GM23338 (cell line): Measurements from ENCODE around the gene CFAP90. TPM values are rescaled to one million over a fixed set of nuclear protein-coding genes. Genes with fewer than 3 reads are reported as not detected.

Source experiments
- ATAC-seq: fragments of 200-7000 bp; cut with Tn5 transposase; 3 replicates; pipeline ENCODE4 v1.9.1; 2020
- DNase-seq: peaks from one replicate; pipeline ENCODE4 v3.0.0-alpha.2; 2015; ENCODE audit warnings: low spot score
- H2AFZ ChIP-seq: fragments of 200-600 bp; sonication (generic); 2 replicates; pipeline ENCODE4 v1.8.0; 2016; ENCODE audit warnings: antibody characterized with exemption, mild to moderate bottlenecking, moderate library complexity
- H3F3A ChIP-seq: fragments of 200-600 bp; sonication (generic); replicated peaks from 2 replicates; pipeline ENCODE4 v1.8.0; 2017; ENCODE audit warnings: antibody characterized with exemption, mixed run types, low read depth
- H3K27ac ChIP-seq: fragments of 200-600 bp; sonication (generic); 2 replicates; pipeline ENCODE4 v1.6.1; 2016; ENCODE audit warnings: low read depth
- H3K27me3 ChIP-seq: fragments of 200-600 bp; sonication (generic); 2 replicates; pipeline ENCODE4 v1.8.0; 2016; ENCODE audit warnings: mild to moderate bottlenecking, mixed run types, moderate library complexity; ENCODE audit not compliant: insufficient read depth
- H3K36me3 ChIP-seq: fragments of 200-600 bp; sonication (generic); 2 replicates; pipeline ENCODE4 v1.8.0; 2016; ENCODE audit warnings: mild to moderate bottlenecking; ENCODE audit not compliant: insufficient read depth
- H3K4me1 ChIP-seq: fragments of 200-600 bp; sonication (generic); 2 replicates; pipeline ENCODE4 v1.8.0; 2016; ENCODE audit warnings: mild to moderate bottlenecking, moderate library complexity; ENCODE audit not compliant: insufficient read depth
- H3K4me2 ChIP-seq: fragments of 200-600 bp; sonication (generic); 2 replicates; pipeline ENCODE4 v1.7.1; 2017; ENCODE audit warnings: mixed run types
- H3K4me3 ChIP-seq: fragments of 200-600 bp; sonication (generic); 2 replicates; pipeline ENCODE4 v1.6.1; 2016; ENCODE audit warnings: mixed run types
- H3K79me2 ChIP-seq: fragments of 200-600 bp; sonication (generic); replicated peaks from 2 replicates; pipeline ENCODE4 v1.8.0; 2017; ENCODE audit warnings: mild to moderate bottlenecking; ENCODE audit not compliant: insufficient read depth
- H3K9me2 ChIP-seq: fragments of 200-600 bp; sonication (generic); 2 replicates; pipeline ENCODE4 v1.8.0; 2017; ENCODE audit not compliant: insufficient read depth
- H4K20me1 ChIP-seq: fragments of 200-600 bp; sonication (generic); replicated peaks from 2 replicates; pipeline ENCODE4 v1.8.0; 2017; ENCODE audit warnings: mild to moderate bottlenecking; ENCODE audit not compliant: insufficient read depth
- H3K27ac Mint-ChIP-seq: 2 replicates; pipeline ENCODE4 v1.8.0; 2020; ENCODE audit warnings: inconsistent platforms, mild to moderate bottlenecking, moderate library complexity, mixed read lengths
- H3K27me3 Mint-ChIP-seq: 3 replicates; pipeline ENCODE4 v1.8.0; 2022; ENCODE audit warnings: low read depth, mild to moderate bottlenecking, moderate library complexity, mixed read lengths, inconsistent platforms; ENCODE audit not compliant: insufficient read depth, poor library complexity
- H3K36me3 Mint-ChIP-seq: 3 replicates; pipeline ENCODE4 v1.8.0; 2021; ENCODE audit warnings: low read depth, mild to moderate bottlenecking, inconsistent platforms, moderate library complexity, mixed read lengths
- H3K4me1 Mint-ChIP-seq: 3 replicates; pipeline ENCODE4 v1.8.0; 2020; ENCODE audit warnings: mild to moderate bottlenecking, inconsistent platforms, mixed read lengths
- H3K4me3 Mint-ChIP-seq: 3 replicates; pipeline ENCODE4 v1.8.0; 2021; ENCODE audit warnings: moderate library complexity, mild to moderate bottlenecking, inconsistent platforms, mixed read lengths
- H3K9me3 Mint-ChIP-seq: 3 replicates; pipeline ENCODE4 v1.8.0; 2020; ENCODE audit warnings: moderate library complexity, mild to moderate bottlenecking, inconsistent platforms, mixed read lengths
- CREB1 ChIP-seq: fragments of 250-450 bp; sonication (Bioruptor Pico); IDR thresholded peaks from 2 replicates; pipeline ENCODE4 v1.5.0; 2020; ENCODE audit warnings: low read depth, mild to moderate bottlenecking, moderate library complexity
- EZH2 ChIP-seq: fragments of 200-600 bp; sonication (generic); IDR thresholded peaks from one replicate; pipeline ENCODE4 v1.8.0; 2017; ENCODE audit warnings: antibody characterized with exemption, mild to moderate bottlenecking, low read depth; ENCODE audit not compliant: unreplicated experiment
- EZH2phosphoT487 ChIP-seq: fragments of 200-600 bp; sonication (generic); IDR thresholded peaks from one replicate; pipeline ENCODE4 v1.8.1; 2018; ENCODE audit warnings: antibody characterized with exemption; ENCODE audit not compliant: unreplicated experiment
- JUNB ChIP-seq: IDR thresholded peaks from one replicate; pipeline ENCODE4 v1.6.1; 2016; ENCODE audit warnings: antibody characterized with exemption; ENCODE audit not compliant: unreplicated experiment
- NANOG ChIP-seq: IDR thresholded peaks from 2 replicates; pipeline ENCODE4 v1.6.1; 2016; ENCODE audit warnings: antibody characterized with exemption, borderline replicate concordance
- POLR2AphosphoS5 ChIP-seq: IDR thresholded peaks from 2 replicates; pipeline ENCODE4 v1.6.1; 2016; ENCODE audit warnings: antibody characterized with exemption, low read depth
- STAT1 ChIP-seq: IDR thresholded peaks from one replicate; pipeline ENCODE4 v1.6.1; 2016; ENCODE audit warnings: antibody characterized with exemption; ENCODE audit not compliant: unreplicated experiment
- ZNF114 ChIP-seq: fragments of 250-450 bp; sonication (Bioruptor Pico); IDR thresholded peaks from 2 replicates; pipeline ENCODE4 v1.5.0; 2020; ENCODE audit warnings: mild to moderate bottlenecking, moderate library complexity
- ZNF331 ChIP-seq: fragments of 250-450 bp; sonication (Bioruptor Pico); IDR thresholded peaks from 2 replicates; pipeline ENCODE4 v1.5.0; 2020; ENCODE audit warnings: low read depth, mild to moderate bottlenecking, moderate library complexity
- polyA plus RNA-seq: library from polyadenylated mRNA; unstranded; fragments of >200 nt; fragmentation: Nextera tagmentation; extraction: Ambion mirVana; gene quantifications from 2 replicates; pipeline ENCODE4 v1.2.1, GENCODE V29; 2016
- total RNA-seq: library from RNA; depleted of rRNA; stranded (reverse); fragments of >200 nt; shearing (Covaris generic); gene quantifications from 2 replicates; pipeline ENCODE4 v1.2.3, GENCODE V29; 2014
- TF ChIP-seq, protein P1 (sequence below), 2 experiments: fragments of 200-600 bp in 1 of 2; sonication (generic) in 1 of 2; conservative IDR thresholded peaks; 2 replicates each; pipeline versions ENCODE4 v1.5.1 to v1.6.1; 2016 to 2017; ENCODE audit warnings: antibody characterized with exemption in 2 of 2, low read depth in 2 of 2, mild to moderate bottlenecking in 2 of 2, moderate library complexity in 1 of 2
- TF ChIP-seq, protein P2 (sequence below): IDR thresholded peaks from one replicate; pipeline ENCODE4 v1.6.1; 2018; ENCODE audit warnings: antibody characterized with exemption; ENCODE audit not compliant: unreplicated experiment
- TF ChIP-seq, protein P3 (sequence below): IDR thresholded peaks from 2 replicates; pipeline ENCODE4 v1.6.1; 2016; ENCODE audit warnings: antibody characterized with exemption
- TF ChIP-seq, protein P4 (sequence below): fragments of 250-450 bp; sonication (Bioruptor Pico); IDR thresholded peaks from 2 replicates; pipeline ENCODE4 v1.5.0; 2020; ENCODE audit warnings: mild to moderate bottlenecking, moderate library complexity

Gene CFAP90
- total and polyA plus RNA-seq, 2 experiments from 2014 or later, result 0.10 to 1.0 TPM

DNA sequence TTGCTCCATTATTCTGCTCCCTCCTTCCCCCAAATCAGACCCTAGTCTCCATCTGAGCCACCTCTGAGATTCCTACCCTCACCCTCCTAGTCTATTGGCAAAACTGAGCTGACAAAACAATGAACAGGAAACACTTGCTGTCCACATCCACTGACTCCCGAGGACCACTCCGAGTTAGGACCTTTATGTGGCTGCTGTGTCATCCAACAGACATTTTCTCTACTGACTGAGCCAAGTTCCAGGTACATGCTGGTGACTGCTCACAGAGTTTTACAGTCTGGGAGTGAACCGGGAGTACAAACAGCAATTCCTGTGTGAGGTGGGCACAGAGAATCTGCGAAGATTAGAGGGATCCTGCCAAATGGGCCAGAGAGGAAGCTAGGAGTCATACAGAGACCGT, 39.2 kb downstream of the CFAP90 start:
- Histone ChIP-seq H3K4me1 (peaks cover 16% of the 10 kb centered on the region), H3F3A (no peaks in the 10 kb centered on the region), H2AFZ (no peak overlapping the region), H3K27me3 (no peaks in the 10 kb centered on the region), H3K79me2 (no peaks in the 10 kb centered on the region), H3K9me2 (no peaks in the 10 kb centered on the region), H3K4me3 (no peak overlapping the region), H3K27ac (no peak overlapping the region), H4K20me1 (0 out of 2 replicates have a peak, but pooled peaks cover 5% of the 10 kb centered on the region), H3K4me2 (no peak overlapping the region), H3K36me3 (peaks cover 10% of the 10 kb centered on the region; the same call in 1 of the 2 replicates)
- ATAC-seq (no peak), DNase-seq (no peak)
- Mint-ChIP-seq H3K4me3 (no peak overlapping the region), H3K27ac (0 out of 2 replicates have a peak overlapping the region, but pooled peaks have one; percentile 63), H3K9me3 (no peaks in the 10 kb centered on the region; the same call in 2 of the 3 replicates), H3K4me1 (peaks cover 23% of the 10 kb centered on the region), H3K36me3 (peaks cover 29% of the 10 kb centered on the region), H3K27me3 (no peaks in the 10 kb centered on the region)
- TF ChIP-seq ZNF331 (no peak), CREB1 (CRISPR knock-in tag) (no peak), EZH2phosphoT487 (no peak), EZH2 (no peak), JUNB (no peak), NANOG (no peak), ZNF114 (CRISPR knock-in tag) (no peak), STAT1 (no peak), POLR2AphosphoS5 (no peak)
- TF ChIP-seq, protein P1, sequence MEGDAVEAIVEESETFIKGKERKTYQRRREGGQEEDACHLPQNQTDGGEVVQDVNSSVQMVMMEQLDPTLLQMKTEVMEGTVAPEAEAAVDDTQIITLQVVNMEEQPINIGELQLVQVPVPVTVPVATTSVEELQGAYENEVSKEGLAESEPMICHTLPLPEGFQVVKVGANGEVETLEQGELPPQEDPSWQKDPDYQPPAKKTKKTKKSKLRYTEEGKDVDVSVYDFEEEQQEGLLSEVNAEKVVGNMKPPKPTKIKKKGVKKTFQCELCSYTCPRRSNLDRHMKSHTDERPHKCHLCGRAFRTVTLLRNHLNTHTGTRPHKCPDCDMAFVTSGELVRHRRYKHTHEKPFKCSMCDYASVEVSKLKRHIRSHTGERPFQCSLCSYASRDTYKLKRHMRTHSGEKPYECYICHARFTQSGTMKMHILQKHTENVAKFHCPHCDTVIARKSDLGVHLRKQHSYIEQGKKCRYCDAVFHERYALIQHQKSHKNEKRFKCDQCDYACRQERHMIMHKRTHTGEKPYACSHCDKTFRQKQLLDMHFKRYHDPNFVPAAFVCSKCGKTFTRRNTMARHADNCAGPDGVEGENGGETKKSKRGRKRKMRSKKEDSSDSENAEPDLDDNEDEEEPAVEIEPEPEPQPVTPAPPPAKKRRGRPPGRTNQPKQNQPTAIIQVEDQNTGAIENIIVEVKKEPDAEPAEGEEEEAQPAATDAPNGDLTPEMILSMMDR (conservative IDR thresholded peaks at IDR 0.05; ENCODE audit: low read depth in 2 of 2), result no peak
- TF ChIP-seq, protein P2, sequence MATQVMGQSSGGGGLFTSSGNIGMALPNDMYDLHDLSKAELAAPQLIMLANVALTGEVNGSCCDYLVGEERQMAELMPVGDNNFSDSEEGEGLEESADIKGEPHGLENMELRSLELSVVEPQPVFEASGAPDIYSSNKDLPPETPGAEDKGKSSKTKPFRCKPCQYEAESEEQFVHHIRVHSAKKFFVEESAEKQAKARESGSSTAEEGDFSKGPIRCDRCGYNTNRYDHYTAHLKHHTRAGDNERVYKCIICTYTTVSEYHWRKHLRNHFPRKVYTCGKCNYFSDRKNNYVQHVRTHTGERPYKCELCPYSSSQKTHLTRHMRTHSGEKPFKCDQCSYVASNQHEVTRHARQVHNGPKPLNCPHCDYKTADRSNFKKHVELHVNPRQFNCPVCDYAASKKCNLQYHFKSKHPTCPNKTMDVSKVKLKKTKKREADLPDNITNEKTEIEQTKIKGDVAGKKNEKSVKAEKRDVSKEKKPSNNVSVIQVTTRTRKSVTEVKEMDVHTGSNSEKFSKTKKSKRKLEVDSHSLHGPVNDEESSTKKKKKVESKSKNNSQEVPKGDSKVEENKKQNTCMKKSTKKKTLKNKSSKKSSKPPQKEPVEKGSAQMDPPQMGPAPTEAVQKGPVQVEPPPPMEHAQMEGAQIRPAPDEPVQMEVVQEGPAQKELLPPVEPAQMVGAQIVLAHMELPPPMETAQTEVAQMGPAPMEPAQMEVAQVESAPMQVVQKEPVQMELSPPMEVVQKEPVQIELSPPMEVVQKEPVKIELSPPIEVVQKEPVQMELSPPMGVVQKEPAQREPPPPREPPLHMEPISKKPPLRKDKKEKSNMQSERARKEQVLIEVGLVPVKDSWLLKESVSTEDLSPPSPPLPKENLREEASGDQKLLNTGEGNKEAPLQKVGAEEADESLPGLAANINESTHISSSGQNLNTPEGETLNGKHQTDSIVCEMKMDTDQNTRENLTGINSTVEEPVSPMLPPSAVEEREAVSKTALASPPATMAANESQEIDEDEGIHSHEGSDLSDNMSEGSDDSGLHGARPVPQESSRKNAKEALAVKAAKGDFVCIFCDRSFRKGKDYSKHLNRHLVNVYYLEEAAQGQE, result no peak
- TF ChIP-seq, protein P3, sequence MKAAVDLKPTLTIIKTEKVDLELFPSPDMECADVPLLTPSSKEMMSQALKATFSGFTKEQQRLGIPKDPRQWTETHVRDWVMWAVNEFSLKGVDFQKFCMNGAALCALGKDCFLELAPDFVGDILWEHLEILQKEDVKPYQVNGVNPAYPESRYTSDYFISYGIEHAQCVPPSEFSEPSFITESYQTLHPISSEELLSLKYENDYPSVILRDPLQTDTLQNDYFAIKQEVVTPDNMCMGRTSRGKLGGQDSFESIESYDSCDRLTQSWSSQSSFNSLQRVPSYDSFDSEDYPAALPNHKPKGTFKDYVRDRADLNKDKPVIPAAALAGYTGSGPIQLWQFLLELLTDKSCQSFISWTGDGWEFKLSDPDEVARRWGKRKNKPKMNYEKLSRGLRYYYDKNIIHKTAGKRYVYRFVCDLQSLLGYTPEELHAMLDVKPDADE, result no peak
- TF ChIP-seq, protein P4, sequence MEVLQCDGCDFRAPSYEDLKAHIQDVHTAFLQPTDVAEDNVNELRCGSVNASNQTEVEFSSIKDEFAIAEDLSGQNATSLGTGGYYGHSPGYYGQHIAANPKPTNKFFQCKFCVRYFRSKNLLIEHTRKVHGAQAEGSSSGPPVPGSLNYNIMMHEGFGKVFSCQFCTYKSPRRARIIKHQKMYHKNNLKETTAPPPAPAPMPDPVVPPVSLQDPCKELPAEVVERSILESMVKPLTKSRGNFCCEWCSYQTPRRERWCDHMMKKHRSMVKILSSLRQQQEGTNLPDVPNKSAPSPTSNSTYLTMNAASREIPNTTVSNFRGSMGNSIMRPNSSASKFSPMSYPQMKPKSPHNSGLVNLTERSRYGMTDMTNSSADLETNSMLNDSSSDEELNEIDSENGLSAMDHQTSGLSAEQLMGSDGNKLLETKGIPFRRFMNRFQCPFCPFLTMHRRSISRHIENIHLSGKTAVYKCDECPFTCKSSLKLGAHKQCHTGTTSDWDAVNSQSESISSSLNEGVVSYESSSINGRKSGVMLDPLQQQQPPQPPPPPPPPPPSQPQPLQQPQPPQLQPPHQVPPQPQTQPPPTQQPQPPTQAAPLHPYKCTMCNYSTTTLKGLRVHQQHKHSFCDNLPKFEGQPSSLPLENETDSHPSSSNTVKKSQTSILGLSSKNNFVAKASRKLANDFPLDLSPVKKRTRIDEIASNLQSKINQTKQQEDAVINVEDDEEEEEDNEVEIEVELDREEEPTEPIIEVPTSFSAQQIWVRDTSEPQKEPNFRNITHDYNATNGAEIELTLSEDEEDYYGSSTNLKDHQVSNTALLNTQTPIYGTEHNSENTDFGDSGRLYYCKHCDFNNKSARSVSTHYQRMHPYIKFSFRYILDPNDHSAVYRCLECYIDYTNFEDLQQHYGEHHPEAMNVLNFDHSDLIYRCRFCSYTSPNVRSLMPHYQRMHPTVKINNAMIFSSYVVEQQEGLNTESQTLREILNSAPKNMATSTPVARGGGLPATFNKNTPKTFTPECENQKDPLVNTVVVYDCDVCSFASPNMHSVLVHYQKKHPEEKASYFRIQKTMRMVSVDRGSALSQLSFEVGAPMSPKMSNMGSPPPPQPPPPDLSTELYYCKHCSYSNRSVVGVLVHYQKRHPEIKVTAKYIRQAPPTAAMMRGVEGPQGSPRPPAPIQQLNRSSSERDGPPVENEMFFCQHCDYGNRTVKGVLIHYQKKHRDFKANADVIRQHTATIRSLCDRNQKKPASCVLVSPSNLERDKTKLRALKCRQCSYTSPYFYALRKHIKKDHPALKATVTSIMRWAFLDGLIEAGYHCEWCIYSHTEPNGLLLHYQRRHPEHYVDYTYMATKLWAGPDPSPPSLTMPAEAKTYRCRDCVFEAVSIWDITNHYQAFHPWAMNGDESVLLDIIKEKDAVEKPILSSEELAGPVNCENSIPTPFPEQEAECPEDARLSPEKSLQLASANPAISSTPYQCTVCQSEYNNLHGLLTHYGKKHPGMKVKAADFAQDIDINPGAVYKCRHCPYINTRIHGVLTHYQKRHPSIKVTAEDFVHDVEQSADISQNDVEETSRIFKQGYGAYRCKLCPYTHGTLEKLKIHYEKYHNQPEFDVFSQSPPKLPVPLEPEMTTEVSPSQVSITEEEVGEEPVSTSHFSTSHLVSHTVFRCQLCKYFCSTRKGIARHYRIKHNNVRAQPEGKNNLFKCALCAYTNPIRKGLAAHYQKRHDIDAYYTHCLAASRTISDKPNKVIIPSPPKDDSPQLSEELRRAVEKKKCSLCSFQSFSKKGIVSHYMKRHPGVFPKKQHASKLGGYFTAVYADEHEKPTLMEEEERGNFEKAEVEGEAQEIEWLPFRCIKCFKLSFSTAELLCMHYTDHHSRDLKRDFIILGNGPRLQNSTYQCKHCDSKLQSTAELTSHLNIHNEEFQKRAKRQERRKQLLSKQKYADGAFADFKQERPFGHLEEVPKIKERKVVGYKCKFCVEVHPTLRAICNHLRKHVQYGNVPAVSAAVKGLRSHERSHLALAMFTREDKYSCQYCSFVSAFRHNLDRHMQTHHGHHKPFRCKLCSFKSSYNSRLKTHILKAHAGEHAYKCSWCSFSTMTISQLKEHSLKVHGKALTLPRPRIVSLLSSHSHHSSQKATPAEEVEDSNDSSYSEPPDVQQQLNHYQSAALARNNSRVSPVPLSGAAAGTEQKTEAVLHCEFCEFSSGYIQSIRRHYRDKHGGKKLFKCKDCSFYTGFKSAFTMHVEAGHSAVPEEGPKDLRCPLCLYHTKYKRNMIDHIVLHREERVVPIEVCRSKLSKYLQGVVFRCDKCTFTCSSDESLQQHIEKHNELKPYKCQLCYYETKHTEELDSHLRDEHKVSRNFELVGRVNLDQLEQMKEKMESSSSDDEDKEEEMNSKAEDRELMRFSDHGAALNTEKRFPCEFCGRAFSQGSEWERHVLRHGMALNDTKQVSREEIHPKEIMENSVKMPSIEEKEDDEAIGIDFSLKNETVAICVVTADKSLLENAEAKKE (CRISPR knock-in tag), result no peak
